Activated CD8-positive, alpha-beta memory T cell treated with anti-CD3 and anti-CD28 coated beads for 24 hours (primary cell): ENCODE data around the gene CNOT3.

Source experiments
- DNase-seq: peaks from one replicate; pipeline ENCODE4 v3.0.0-alpha.2; 2020

CNOT3 gene

DNA sequence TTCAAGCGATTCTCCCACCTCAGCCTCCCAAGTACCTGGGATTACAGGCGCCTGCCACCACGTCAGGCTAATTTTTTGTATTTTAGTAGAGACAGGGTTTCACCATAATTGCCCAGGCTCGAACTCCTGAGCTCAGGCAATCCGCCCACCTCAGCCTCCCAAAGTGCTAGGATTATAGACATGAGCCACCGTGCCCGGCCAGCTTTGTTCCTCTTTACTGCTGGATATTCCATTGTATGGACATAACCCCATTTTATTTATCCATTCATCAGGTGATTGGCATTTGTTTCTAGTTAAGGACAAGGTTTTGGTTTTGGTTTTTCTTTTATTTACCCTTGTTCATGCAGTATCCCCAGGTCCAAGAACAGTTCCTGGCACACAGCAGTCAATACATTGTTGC is 59.0 kb downstream of the CNOT3 start:
- DNase-seq, result no peak

DNA sequence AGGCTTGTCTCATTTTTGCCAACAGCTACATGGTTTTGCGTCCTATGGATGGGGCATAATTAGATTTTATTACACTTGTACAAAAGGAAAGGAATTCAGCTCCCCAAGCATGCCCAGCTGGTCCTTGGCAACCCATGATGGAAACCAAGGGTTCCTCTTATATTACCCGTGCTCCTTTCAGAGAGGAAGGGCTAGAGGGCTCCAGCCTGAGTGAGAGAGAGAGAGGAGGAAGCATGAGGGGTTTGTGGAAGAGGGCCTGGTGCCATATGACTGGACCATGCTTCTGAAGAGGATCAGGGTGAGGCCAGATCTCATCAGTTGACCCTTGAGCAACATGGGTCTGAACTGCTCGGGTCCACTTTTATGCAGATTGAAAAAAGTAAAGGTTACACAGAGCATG is 59.6 kb downstream of the CNOT3 start:
- no peak for DNase-seq

- no peak for DNase-seq
These were observed 61.8 kb downstream of the CNOT3 start for GRCh38 chr19:54199401-54199800.

DNA sequence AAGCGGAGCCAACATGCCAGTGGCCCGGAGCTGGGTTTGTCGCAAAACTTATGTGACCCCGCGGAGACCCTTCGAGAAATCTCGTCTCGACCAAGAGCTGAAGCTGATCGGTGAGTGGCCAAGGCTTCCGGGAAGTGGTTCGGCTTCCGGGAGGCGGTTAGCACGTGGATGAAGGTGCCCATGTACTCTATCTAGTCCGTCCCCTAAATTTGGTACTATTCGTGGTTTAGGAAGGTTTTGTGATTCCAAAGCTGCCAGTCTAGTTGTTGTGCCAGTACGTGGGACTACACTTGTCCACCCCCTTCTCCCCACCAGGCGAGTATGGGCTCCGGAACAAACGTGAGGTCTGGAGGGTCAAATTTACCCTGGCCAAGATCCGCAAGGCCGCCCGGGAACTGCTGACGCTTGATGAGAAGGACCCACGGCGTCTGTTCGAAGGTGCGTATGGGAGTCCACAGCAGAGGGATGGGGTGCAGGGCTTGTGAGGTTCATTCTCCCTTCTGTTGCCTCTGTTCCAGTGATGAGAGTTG is 63.7 kb downstream of the CNOT3 start:
- DNase-seq, result no peak

DNA sequence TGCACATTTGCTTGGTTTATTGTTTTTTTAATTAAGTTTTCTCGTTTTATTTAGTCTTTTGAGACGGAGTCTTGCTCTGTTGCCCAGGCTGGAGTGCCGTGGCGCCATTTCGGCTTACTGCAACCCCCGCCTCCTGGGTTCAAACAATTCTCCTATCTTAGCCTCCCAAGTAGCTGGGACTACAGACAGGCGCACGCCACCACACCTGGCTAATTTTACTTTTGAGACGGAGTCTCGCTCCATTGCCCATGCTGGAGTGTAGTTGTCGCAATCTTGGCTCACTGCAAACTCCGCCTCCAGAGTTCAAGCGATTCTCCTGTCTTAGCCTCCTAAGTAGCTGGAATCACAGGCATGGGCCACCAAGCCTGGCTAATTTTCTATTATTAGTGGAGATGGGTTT is 64.4 kb downstream of the CNOT3 start:
- no peak for DNase-seq

DNA sequence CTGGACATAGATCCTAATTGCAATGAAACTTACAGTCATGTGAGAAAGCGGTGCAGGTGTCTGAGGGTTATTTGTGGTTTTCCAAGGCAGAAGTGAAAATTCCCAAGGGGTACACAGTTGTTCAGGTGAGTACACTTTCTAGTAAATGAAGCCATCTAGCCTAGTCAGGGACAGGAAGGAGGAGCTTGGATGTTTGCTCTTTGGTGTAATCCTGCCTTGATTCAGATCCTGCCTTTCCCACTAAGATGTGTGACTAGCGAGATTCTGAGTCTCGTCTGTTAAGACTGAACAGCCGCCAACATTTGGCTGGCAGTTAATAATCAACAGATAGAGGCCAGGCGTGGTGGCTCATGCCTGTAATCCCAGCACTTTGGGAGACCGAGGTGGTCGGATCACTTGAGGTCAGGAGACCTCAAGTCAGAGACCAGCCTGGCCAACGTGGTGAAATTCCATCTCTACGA is 65.6 kb downstream of the CNOT3 start:
- DNase-seq, result no peak

GRCh38 chr19:54204767-54205468 is 67.4 kb downstream of the CNOT3 start:
- DNase-seq, result no peak
